Measurements from ENCODE around the gene CYP3A7.
"Not testable (repeated sequence)": the region's sequence is repeated elsewhere in the genome, so short reads cannot be mapped to it uniquely, and the experiment has no call there.

The CYP3A7 gene

DNA sequence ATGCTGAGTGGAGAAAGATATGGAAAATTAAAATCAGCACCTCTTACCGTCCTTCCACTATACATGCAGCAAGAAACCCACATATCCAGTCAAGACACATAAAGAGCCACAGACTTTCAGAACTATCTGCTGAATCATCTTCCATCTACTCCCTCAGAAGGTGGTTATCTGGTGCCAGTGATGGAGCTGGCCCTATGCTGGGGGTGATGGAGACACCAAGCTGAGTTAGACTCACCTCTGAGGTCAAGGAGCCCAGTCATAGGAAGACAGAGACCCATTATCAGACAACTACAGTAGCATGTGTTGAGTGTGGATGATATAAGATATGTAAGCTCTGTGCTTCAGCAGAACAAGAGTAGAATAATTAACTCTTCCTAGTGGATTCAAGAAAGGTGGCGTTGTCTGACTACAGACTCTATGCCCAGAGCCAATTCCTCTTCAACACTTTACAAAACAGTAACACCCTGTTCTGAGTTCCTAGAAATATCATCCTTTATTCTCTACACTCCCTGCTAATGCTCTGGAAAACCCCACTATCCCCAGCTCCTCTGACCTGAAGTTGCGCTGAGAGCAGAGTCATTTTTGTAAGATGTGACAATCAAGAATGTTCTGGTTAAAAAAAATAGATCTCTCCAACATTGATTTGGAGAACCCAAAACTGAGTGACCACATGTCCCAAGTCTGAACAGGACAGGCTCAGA is 69.5 kb downstream of the CYP3A7 start:
- no peak for DNase-seq

DNA sequence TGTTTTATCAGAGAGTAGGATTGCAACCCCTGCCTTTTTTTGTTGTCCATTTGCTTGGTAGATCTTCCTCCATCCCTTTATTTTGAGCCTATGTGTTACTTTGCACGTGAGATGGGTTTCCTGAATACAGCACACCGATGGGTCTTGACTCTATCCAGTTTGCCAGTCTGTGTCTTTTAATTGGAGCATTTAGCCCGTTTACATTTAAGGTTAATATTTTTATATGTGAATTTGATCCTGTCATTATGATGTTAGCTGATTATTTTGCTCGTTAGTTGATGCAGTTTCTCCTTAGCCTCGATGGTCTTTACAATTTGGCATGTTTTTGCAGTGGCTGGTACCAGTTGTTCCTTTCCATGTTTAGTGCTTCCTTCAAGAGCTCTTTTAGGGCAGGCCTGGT is 77.1 kb downstream of the CYP3A7 start:
- not testable (repeated sequence) for DNase-seq

Measured in activated CD4-positive, alpha-beta T cell treated with anti-CD3 and anti-CD28 coated beads for 1 hour (primary cell).